H1 (cell line): ENCODE data around the gene ASB3. TPM values are rescaled to one million over a fixed set of nuclear protein-coding genes. Genes with fewer than 3 reads are reported as not detected.
A peak's percentile ranks its signal among the peaks of the same experiment; 100 is the strongest.

Source experiments
- CTCF ChIA-PET: fragments of 300-600 bp; sonication (Branson Sonifier 250); formaldehyde crosslinking; loops from one replicate; lab custom pipeline; 2021; ENCODE audit not compliant: partially characterized antibody; lab: Charles Lee
- POLR2A ChIA-PET: fragments of 300-600 bp; sonication (Branson Sonifier 250); formaldehyde crosslinking; loops from one replicate; lab custom pipeline; 2021; ENCODE audit warnings: inconsistent platforms; ENCODE audit not compliant: partially characterized antibody; lab: Charles Lee
- DNase-seq, 2 experiments: peaks; one replicate each; pipeline versions ENCODE4 v3.0.0 to v3.0.0-alpha.2; 2010 to 2022; ENCODE audit warnings: low spot score in 2 of 2, low read depth in 1 of 2, mixed read lengths in 1 of 2
- FAIRE-seq: peaks from 2 replicates; lab custom pipeline; 2011; peaks lifted over from hg19 to GRCh38; lab: Jason Lieb, UNC
- H2AFZ ChIP-seq: 2 replicates; pipeline ENCODE4 v1.8.1; 2012; ENCODE audit warnings: low read length, inconsistent platforms
- H2AK5ac ChIP-seq: 2 replicates; pipeline ENCODE4 v1.6.1; 2013; ENCODE audit warnings: low read depth, low read length
- H2BK120ac ChIP-seq: replicated peaks from 2 replicates; pipeline ENCODE3; 2013; ENCODE audit warnings: low read depth, low read length, inconsistent platforms
- H2BK12ac ChIP-seq: 2 replicates; pipeline ENCODE4 v1.6.1; 2013; ENCODE audit warnings: low read depth, low read length
- H2BK15ac ChIP-seq: 2 replicates; pipeline ENCODE4 v1.6.1; 2013; ENCODE audit warnings: low read length
- H2BK20ac ChIP-seq: 2 replicates; pipeline ENCODE4 v1.6.1; 2013; ENCODE audit warnings: low read length
- H2BK5ac ChIP-seq: 2 replicates; pipeline ENCODE4 v1.6.1; 2013; ENCODE audit warnings: low read depth, low read length
- H3K14ac ChIP-seq: 2 replicates; pipeline ENCODE4 v1.6.1; 2013; ENCODE audit warnings: inconsistent platforms; ENCODE audit not compliant: insufficient read length
- H3K18ac ChIP-seq: 2 replicates; pipeline ENCODE4 v1.6.1; 2013; ENCODE audit warnings: low read length; ENCODE audit errors: extremely low read depth
- H3K23ac ChIP-seq: 2 replicates; pipeline ENCODE4 v1.6.1; 2013; ENCODE audit warnings: inconsistent platforms; ENCODE audit not compliant: insufficient read length
- H3K23me2 ChIP-seq: 2 replicates; pipeline ENCODE4 v1.6.1; 2013; ENCODE audit warnings: low read depth, low read length
- H3K27ac ChIP-seq: 2 replicates; pipeline ENCODE4 v1.6.1; 2011; ENCODE audit warnings: low read depth, low read length, inconsistent platforms
- H3K27me3 ChIP-seq, 4 experiments: replicated peaks in 1 of 4; 1 replicate in 1 of 4; 2 replicates in 3 of 4; pipeline versions ENCODE4 v1.6.1 to v1.8.1; 2011 to 2013; ENCODE audit warnings: low read length in 3 of 4, mild to moderate bottlenecking in 3 of 4, inconsistent platforms in 2 of 4, mixed read lengths in 2 of 4, moderate library complexity in 1 of 4; ENCODE audit not compliant: control insufficient read depth in 3 of 4, insufficient read depth in 3 of 4; ENCODE audit errors: extremely low read depth in 1 of 4
- H3K36me3 ChIP-seq, 4 experiments: 2 replicates each; pipeline versions ENCODE4 v1.6.1 to v1.8.1; 2011 to 2013; ENCODE audit warnings: mild to moderate bottlenecking in 4 of 4, low read length in 3 of 4, moderate library complexity in 2 of 4, control low read depth in 1 of 4, inconsistent platforms in 1 of 4; ENCODE audit not compliant: insufficient read depth in 4 of 4, control insufficient read depth in 2 of 4
- H3K4ac ChIP-seq: replicated peaks from 2 replicates; pipeline ENCODE3; 2013; ENCODE audit warnings: low read length, low read depth, mixed read lengths, inconsistent platforms; ENCODE audit not compliant: insufficient read length
- H3K4me1 ChIP-seq, 4 experiments: replicated peaks in 1 of 4; 1 replicate in 1 of 4; 2 replicates in 3 of 4; pipeline versions ENCODE4 v1.6.1 to v1.8.1; 2011 to 2013; ENCODE audit warnings: low read length in 3 of 4, inconsistent platforms in 2 of 4, mixed read lengths in 1 of 4; ENCODE audit not compliant: insufficient read depth in 4 of 4, control insufficient read depth in 3 of 4
- H3K4me2 ChIP-seq, 2 experiments: 2 replicates each; pipeline versions ENCODE4 v1.6.1 to v1.8.1; 2011 to 2013; ENCODE audit warnings: low read depth in 2 of 2, low read length in 2 of 2, control low read depth in 1 of 2, inconsistent platforms in 1 of 2, mild to moderate bottlenecking in 1 of 2; ENCODE audit not compliant: insufficient read depth in 1 of 2
- H3K4me3 ChIP-seq, 4 experiments: fragments of 200-600, 300-600 bp in 1 of 4; sonication (generic), shearing (Covaris generic), sonication (Bioruptor Twin) in 1 of 4; 2 replicates each; pipeline versions ENCODE4 v1.5.1 to v1.8.1; 2011 to 2016; ENCODE audit warnings: low read length in 4 of 4, low read depth in 3 of 4, control low read depth in 2 of 4, inconsistent platforms in 2 of 4, mild to moderate bottlenecking in 2 of 4, mixed read lengths in 1 of 4, moderate library complexity in 1 of 4; ENCODE audit not compliant: insufficient read depth in 2 of 4; ENCODE audit errors: extremely low read depth in 1 of 4
- H3K56ac ChIP-seq: replicated peaks from 2 replicates; pipeline ENCODE3; 2013; ENCODE audit warnings: low read depth, mild to moderate bottlenecking, mixed read lengths, low read length, inconsistent platforms; ENCODE audit not compliant: insufficient read length
- H3K79me1 ChIP-seq: 2 replicates; pipeline ENCODE4 v1.6.1; 2013; ENCODE audit warnings: low read depth, low read length, control low read depth
- H3K79me2 ChIP-seq, 2 experiments: 2 replicates each; pipeline versions ENCODE4 v1.6.1 to v1.8.1; 2012 to 2013; ENCODE audit warnings: low read length in 2 of 2, mild to moderate bottlenecking in 2 of 2, inconsistent platforms in 1 of 2; ENCODE audit not compliant: insufficient read depth in 2 of 2, control insufficient read depth in 1 of 2
- H3K9ac ChIP-seq, 4 experiments: replicated peaks in 1 of 4; 1 replicate in 1 of 4; 2 replicates in 3 of 4; pipeline versions ENCODE4 v1.6.1 to v1.8.1; 2011 to 2013; ENCODE audit warnings: low read depth in 3 of 4, low read length in 3 of 4, control low read depth in 2 of 4, mild to moderate bottlenecking in 2 of 4, moderate library complexity in 2 of 4, inconsistent platforms in 1 of 4; ENCODE audit errors: extremely low read depth in 1 of 4
- H3K9me3 ChIP-seq, 2 experiments: 2 replicates each; pipeline versions ENCODE4 v1.6.1 to v1.8.1; 2012 to 2013; ENCODE audit warnings: mild to moderate bottlenecking in 2 of 2, moderate library complexity in 2 of 2, control low read depth in 1 of 2, inconsistent platforms in 1 of 2, low read depth in 1 of 2, low read length in 1 of 2, mixed read lengths in 1 of 2; ENCODE audit not compliant: insufficient read depth in 2 of 2
- H4K20me1 ChIP-seq, 2 experiments: replicated peaks in 1 of 2; 2 replicates each; pipeline versions ENCODE3 to v1.8.1; 2011 to 2013; ENCODE audit warnings: inconsistent platforms in 2 of 2, low read length in 2 of 2, mild to moderate bottlenecking in 1 of 2; ENCODE audit not compliant: insufficient read depth in 2 of 2, control insufficient read depth in 1 of 2
- H4K5ac ChIP-seq: 2 replicates; pipeline ENCODE4 v1.6.1; 2013; ENCODE audit warnings: low read length, low read depth, mixed read lengths, inconsistent platforms; ENCODE audit not compliant: insufficient read length
- H4K8ac ChIP-seq: 2 replicates; pipeline ENCODE4 v1.8.0; 2013; ENCODE audit warnings: mild to moderate bottlenecking, moderate library complexity, low read length, inconsistent platforms; ENCODE audit not compliant: insufficient read depth; ENCODE audit errors: extremely low read depth
- H4K91ac ChIP-seq: replicated peaks from 2 replicates; pipeline ENCODE3; 2013; ENCODE audit warnings: low read length, mixed read lengths, inconsistent platforms; ENCODE audit not compliant: insufficient read length
- BACH1 ChIP-seq: IDR thresholded peaks from 2 replicates; pipeline ENCODE4 v1.6.1; 2012; ENCODE audit warnings: low read length, improper control_type of control experiment
- BRCA1 ChIP-seq: IDR thresholded peaks from 2 replicates; pipeline ENCODE4 v1.6.1; 2012; ENCODE audit warnings: low read depth, low read length, improper control_type of control experiment
- CBX5 ChIP-seq: fragments of 300-800, 300-1000 bp; sonication (generic); IDR thresholded peaks from 2 replicates; pipeline ENCODE4 v1.7.1; 2016; ENCODE audit warnings: antibody characterized with exemption, low read length, low read depth
- EGR1 ChIP-seq: IDR thresholded peaks from 2 replicates; pipeline ENCODE4 v1.6.1; 2011; ENCODE audit warnings: low read depth, low read length, borderline replicate concordance
- JUND ChIP-seq: IDR thresholded peaks from 2 replicates; pipeline ENCODE4 v1.6.1; 2011; ENCODE audit warnings: mild to moderate bottlenecking, improper control_type of control experiment, low read length
- RFX5 ChIP-seq: IDR thresholded peaks from 2 replicates; pipeline ENCODE4 v1.6.1; 2011; ENCODE audit warnings: low read depth, low read length, improper control_type of control experiment, borderline replicate concordance
- RXRA ChIP-seq: IDR thresholded peaks from 2 replicates; pipeline ENCODE4 v1.6.1; 2011; ENCODE audit warnings: low read depth, mild to moderate bottlenecking, low read length, moderate library complexity; ENCODE audit not compliant: insufficient read depth
- SIX5 ChIP-seq: IDR thresholded peaks from 2 replicates; pipeline ENCODE4 v1.6.1; 2011; ENCODE audit warnings: mild to moderate bottlenecking, low read depth, low read length
- SP4 ChIP-seq: IDR thresholded peaks from 2 replicates; pipeline ENCODE4 v1.6.1; 2012; ENCODE audit warnings: low read length, inconsistent platforms
- TCF12 ChIP-seq: IDR thresholded peaks from 2 replicates; pipeline ENCODE4 v1.6.1; 2011; ENCODE audit warnings: low read depth, mild to moderate bottlenecking, low read length
- WGBS, 2 experiments: shearing (Covaris generic) in 1 of 2; methylation state at CpG; one replicate each; pipeline versions ENCODE4 v1.1.6 to v1.1.7; 2013 to 2015; ENCODE audit warnings: low lambda C conversion rate in 2 of 2, mixed read lengths in 2 of 2, inconsistent platforms in 1 of 2, low coverage in 1 of 2, missing lambda C conversion rate in 1 of 2; ENCODE audit not compliant: insufficient replicate concordance in 2 of 2, insufficient coverage in 1 of 2, insufficient read length in 1 of 2; ENCODE audit errors: extremely low coverage in 1 of 2, missing lambda C conversion rate in 1 of 2; 5-methylcytosine and 5-hydroxymethylcytosine counted together
- polyA plus RNA-seq, 7 experiments: library from polyadenylated mRNA; depleted of rRNA in 3 of 7; stranded (reverse) in 5 of 7; unstranded in 2 of 7; fragments of >200 nt in 5 of 7; fragments of 200-250 nt in 2 of 7; gene quantifications; 1 replicate in 5 of 7; 2 replicates in 1 of 7; 4 replicates in 1 of 7; pipeline versions ENCODE4 v1.2.1 to v1.2.3, GENCODE V29; 2011 to 2013; ENCODE audit warnings: missing spikeins in 2 of 7, mixed read lengths in 2 of 7
- total RNA-seq: library from RNA; stranded (reverse); fragmentation: NEBNext Ultra II Directional; extraction: Animal tissue kit (Norgen Biotek cat#: 25700); gene quantifications from 2 replicates; pipeline ENCODE4 v1.2.1, GENCODE V29; 2021

The ASB3 gene
- total and polyA plus RNA-seq, 2 of the 8 experiments (the other 6 are each of a cell fraction or from before 2014, with no cell fraction given): 22.6 to 25.4 TPM

GRCh38 chr2:53785366-53785765, 1.4 kb downstream of the ASB3 start:
- no peak overlapping the region for H4K8ac ChIP-seq
- no peak overlapping the region for H2BK12ac ChIP-seq
- H3K4ac ChIP-seq: no peak overlapping the region
- H2AK5ac ChIP-seq: no peak overlapping the region
- H3K27ac ChIP-seq: no peak overlapping the region
- peak overlapping the region; percentile 91 to 100 for H3K4me2 ChIP-seq
- H2BK5ac ChIP-seq: no peak overlapping the region
- no peak overlapping the region for H3K14ac ChIP-seq
- peaks cover 0 to 5% (median 1%) of the 10 kb centered on the region in 4 experiments; a peak in 2 of 8 replicates for H3K36me3 ChIP-seq
- no peak for DNase-seq
- H3K56ac ChIP-seq: no peak overlapping the region
- H3K79me2 ChIP-seq: peaks cover 24 to 87% of the 10 kb centered on the region in 2 experiments
- H4K5ac ChIP-seq: no peak overlapping the region
- peak overlapping the region; percentile 79 to 100 (median 98); a peak in 7 of 8 replicates for H3K4me3 ChIP-seq
- H4K20me1 ChIP-seq: peaks cover 5 to 6% of the 10 kb centered on the region in 2 experiments
- no peak overlapping the region for H2BK20ac ChIP-seq
- H3K9me3 ChIP-seq: no peaks in the 10 kb centered on the region
- WGBS, 2 experiments: 84% methylated on average over 11 of the region's 11 CpGs; no CpG with 5 or more reads in 1 of the 2 experiments
- H2BK15ac ChIP-seq: no peak overlapping the region
- no peak for FAIRE-seq
- H3K23me2 ChIP-seq: peaks cover 5% of the 10 kb centered on the region
- H3K18ac ChIP-seq: no peak overlapping the region
- no peaks in the 10 kb centered on the region for H3K27me3 ChIP-seq
- no peak overlapping the region for H2BK120ac ChIP-seq
- no peak overlapping the region for H4K91ac ChIP-seq
- H3K4me1 ChIP-seq: peaks cover 0 to 14% (median 3%) of the 10 kb centered on the region in 4 experiments; a peak in 4 of 7 replicates
- peak overlapping the region in 2 of 4 experiments; percentile 97 to 98; a peak in 3 of 7 replicates for H3K9ac ChIP-seq
- ChIA-PET POLR2A (interaction anchor here (1.0 to 12.8 kb wide), 2 partner anchors 14 to 17 kb away, joined by 3 to 124 read pairs; partner anchors contain the start of gene CHAC2), CTCF (no interaction called here)
- H3K79me1 ChIP-seq: peaks cover 8% of the 10 kb centered on the region
- no peak overlapping the region for H2AFZ ChIP-seq
- no peak overlapping the region for H3K23ac ChIP-seq
- TF ChIP-seq BACH1: no peak
- no peak for TF ChIP-seq TCF12
- no peak for TF ChIP-seq CBX5
- TF ChIP-seq BRCA1: no peak
- TF ChIP-seq SIX5: no peak
- TF ChIP-seq SP4: no peak
- TF ChIP-seq JUND: no peak
- TF ChIP-seq RXRA: no peak
- TF ChIP-seq EGR1: no peak
- no peak for TF ChIP-seq RFX5
